K562 (cell line): ENCODE results near the gene TEX14. TPM values are rescaled to one million over a fixed set of nuclear protein-coding genes. Genes with fewer than 3 reads are reported as not detected.

Experiments
- ATAC-seq: fragments of 200-7000 bp; cut with Tn5 transposase; 3 replicates; pipeline ENCODE4 v1.9.1; 2020; ENCODE audit warnings: moderate library complexity
- BruUV-seq: library from RNA; stranded (reverse); fragments of 400-500 nt; replicated peaks from 2 replicates; lab custom pipeline; 2021; lab: Mats Ljungman, UMichigan
- CTCF ChIA-PET: fragments of 300-600 bp; formaldehyde crosslinking; extraction: SDS; loops from one replicate; lab custom pipeline; 2021; ENCODE audit warnings: low intra/inter-chr PET ratio; lab: Yijun Ruan, JAX
- POLR2A ChIA-PET: fragments of 300-600, 350-650 bp; sonication (Branson Sonifier 250); formaldehyde crosslinking; extraction: SDS; loops from one replicate; lab custom pipeline; 2021; ENCODE audit warnings: antibody characterized with exemption, inconsistent platforms; lab: Yijun Ruan, JAX
- DNase-seq, 4 experiments: peaks; one replicate each; pipeline versions ENCODE4 v3.0.0 to v3.0.0-alpha.2; 2011 to 2018; ENCODE audit warnings: low spot score in 3 of 4, mixed read lengths in 3 of 4; ENCODE audit errors: extremely low read depth in 1 of 4
- FAIRE-seq: peaks from 2 replicates; lab custom pipeline; 2011; peaks lifted over from hg19 to GRCh38; lab: Jason Lieb, UNC
- H2AFZ ChIP-seq: 2 replicates; pipeline ENCODE4 v1.6.0; 2011; ENCODE audit warnings: low read depth, low read length, control low read depth, inconsistent platforms
- H3K27ac ChIP-seq: fragments of 200-600 bp; 3 replicates; pipeline ENCODE4 v1.8.0; 2011; ENCODE audit warnings: low read depth, mild to moderate bottlenecking, control low read depth, inconsistent platforms, low read length, moderate library complexity, mixed read lengths; ENCODE audit errors: extremely low read depth
- H3K27me3 ChIP-seq, 2 experiments: fragments of 300-600 bp in 1 of 2; 2 replicates in 1 of 2; 3 replicates in 1 of 2; pipeline versions ENCODE4 v1.6.0 to v1.8.0; 2011; ENCODE audit warnings: inconsistent platforms in 2 of 2, low read length in 2 of 2, mild to moderate bottlenecking in 1 of 2, mixed read lengths in 1 of 2, moderate library complexity in 1 of 2; ENCODE audit not compliant: control insufficient read depth in 2 of 2, insufficient read depth in 2 of 2
- H3K36me3 ChIP-seq: fragments of 300-600 bp; 3 replicates; pipeline ENCODE4 v1.8.0; 2011; ENCODE audit warnings: mild to moderate bottlenecking, low read length, inconsistent platforms; ENCODE audit not compliant: control insufficient read depth, insufficient read depth
- H3K4me1 ChIP-seq, 2 experiments: fragments of 200-600 bp in 1 of 2; replicated peaks in 1 of 2; 2 replicates in 1 of 2; 3 replicates in 1 of 2; pipeline versions ENCODE4 v1.5.1 to v1.8.0; 2011; ENCODE audit warnings: inconsistent platforms in 2 of 2, low read length in 2 of 2, mild to moderate bottlenecking in 1 of 2, mixed read lengths in 1 of 2, moderate library complexity in 1 of 2; ENCODE audit not compliant: control insufficient read depth in 2 of 2, insufficient read depth in 2 of 2
- H3K4me2 ChIP-seq: 2 replicates; pipeline ENCODE4 v1.6.1; 2011; ENCODE audit warnings: low read length, control low read depth, inconsistent platforms, mixed read lengths; ENCODE audit not compliant: insufficient read depth
- H3K4me3 ChIP-seq: fragments of 200-600 bp; sonication (generic), shearing (Covaris generic); 2 replicates; pipeline ENCODE4 v1.5.1; 2016; ENCODE audit warnings: control low read depth, inconsistent platforms
- H3K79me2 ChIP-seq: fragments of 200-600 bp; 3 replicates; pipeline ENCODE4 v1.8.0; 2011; ENCODE audit warnings: low read length, inconsistent platforms; ENCODE audit not compliant: control insufficient read depth, insufficient read depth
- H3K9ac ChIP-seq, 2 experiments: 2 replicates each; pipeline versions ENCODE4 v1.6.0 to v1.6.1; 2011; ENCODE audit warnings: low read depth in 2 of 2, low read length in 2 of 2, control low read depth in 1 of 2, inconsistent platforms in 1 of 2, mild to moderate bottlenecking in 1 of 2, mixed read lengths in 1 of 2; ENCODE audit not compliant: insufficient read depth in 1 of 2
- H3K9me1 ChIP-seq: one replicate; pipeline ENCODE4 v1.6.0; 2011; ENCODE audit warnings: inconsistent platforms, mild to moderate bottlenecking, low read length, moderate library complexity; ENCODE audit not compliant: control insufficient read depth, insufficient read depth
- H3K9me3 ChIP-seq: replicated peaks from 2 replicates; pipeline ENCODE4 v1.5.1; 2011; ENCODE audit warnings: low read depth, low read length, inconsistent platforms; ENCODE audit not compliant: control insufficient read depth, insufficient read depth
- H4K20me1 ChIP-seq: replicated peaks from 2 replicates; pipeline ENCODE4 v1.6.1; 2011; ENCODE audit warnings: low read length, inconsistent platforms, mixed read lengths; ENCODE audit not compliant: control insufficient read depth, insufficient read depth
- BRCA1 ChIP-seq, 2 experiments: fragments of 450-650 bp in 1 of 2; sonication (generic) in 1 of 2; formaldehyde crosslinking in 1 of 2; IDR thresholded peaks; 2 replicates each; pipeline versions ENCODE4 v1.5.0 to v1.6.1; 2017 to 2020; ENCODE audit warnings: mild to moderate bottlenecking in 1 of 2, missing genetic modification reagents in 1 of 2
- BRF1 ChIP-seq: IDR thresholded peaks from 3 replicates; pipeline ENCODE4 v1.6.1; 2011; ENCODE audit warnings: borderline replicate concordance, mild to moderate bottlenecking; ENCODE audit not compliant: insufficient read length; ENCODE audit errors: extremely low read depth
- FUS ChIP-seq: fragments of 200-400 bp; formaldehyde crosslinking; optimal IDR thresholded peaks from 2 replicates; pipeline ENCODE3; 2017; ENCODE audit warnings: low read depth, low read length
- GTF2B ChIP-seq: IDR thresholded peaks from 2 replicates; pipeline ENCODE4 v1.6.1; 2011; ENCODE audit not compliant: insufficient read length; ENCODE audit errors: extremely low read depth
- KLF13 ChIP-seq: fragments of 450-650 bp; IDR thresholded peaks from 2 replicates; pipeline ENCODE4 v1.6.1; 2016; ENCODE audit warnings: missing genetic modification characterization, low read depth, mild to moderate bottlenecking, missing compliant biosample characterization, moderate library complexity, borderline replicate concordance
- POLR2A ChIP-seq: fragments of 450-650 bp; conservative IDR thresholded peaks from 2 replicates; pipeline ENCODE4 v1.6.1; 2016
- POU5F1 ChIP-seq: fragments of 150-350 bp; IDR thresholded peaks from 2 replicates; pipeline ENCODE4 v1.6.1; 2014; ENCODE audit warnings: borderline replicate concordance, low read length, low read depth, mild to moderate bottlenecking; ENCODE audit not compliant: partially characterized antibody
- SIX5 ChIP-seq, 2 experiments: IDR thresholded peaks; 2 replicates each; pipeline ENCODE4 v1.6.1; 2011; ENCODE audit warnings: low read length in 2 of 2, borderline replicate concordance in 1 of 2, low read depth in 1 of 2, mild to moderate bottlenecking in 1 of 2, moderate library complexity in 1 of 2; ENCODE audit not compliant: insufficient read depth in 1 of 2
- ZBTB33 ChIP-seq: sonication (generic); formaldehyde crosslinking; IDR thresholded peaks from 2 replicates; pipeline ENCODE4 v1.8.1; 2023; ENCODE audit warnings: mild to moderate bottlenecking, missing genetic modification reagents
- ZBTB7A ChIP-seq: IDR thresholded peaks from 2 replicates; pipeline ENCODE4 v1.6.1; 2011; ENCODE audit warnings: low read depth, mild to moderate bottlenecking, low read length, moderate library complexity, borderline replicate concordance; ENCODE audit not compliant: control insufficient read depth
- ZNF282 ChIP-seq: sonication (generic); formaldehyde crosslinking; IDR thresholded peaks from 2 replicates; pipeline ENCODE4 v1.8.1; 2023; ENCODE audit warnings: missing genetic modification reagents
- ZSCAN32 ChIP-seq: fragments of 450-650 bp; formaldehyde crosslinking; IDR thresholded peaks from 2 replicates; pipeline ENCODE4 v1.4.0; 2020; ENCODE audit warnings: mild to moderate bottlenecking, moderate library complexity
- WGBS: fragments of 100-300 bp; shearing (Covaris generic); methylation state at CpG from one replicate; pipeline ENCODE4 v1.1.6; 2016; ENCODE audit warnings: low coverage, mixed read lengths; ENCODE audit not compliant: insufficient coverage; ENCODE audit errors: missing lambda C conversion rate; 5-methylcytosine and 5-hydroxymethylcytosine counted together
- in situ Hi-C: fragments of 300-500 bp; cut with MboI; formaldehyde crosslinking; loops from 4 replicates; pipeline ENCODE4 v1.15.0; 2018; ENCODE audit warnings: inconsistent platforms, mixed read lengths
- intact Hi-C: fragments of 100-400 bp; cut with micrococcal nuclease; formaldehyde crosslinking; loops from 2 replicates; pipeline ENCODE4 v1.14.2; 2022
- polyA plus RNA-seq, 8 experiments: library from polyadenylated mRNA; depleted of rRNA in 4 of 8; stranded (reverse) in 5 of 8; unstranded in 3 of 8; fragments of >200 nt; fragmentation: Nextera tagmentation in 2 of 8; fragmentation: Illumina TruSeq in 1 of 8; extraction: Ambion mirVana in 2 of 8; extraction: Trizol in 1 of 8; gene quantifications; 2 replicates each; pipeline versions ENCODE4 v1.2.1 to v1.2.3, GENCODE V29; 2011 to 2014; ENCODE audit warnings: inconsistent platforms in 1 of 8, missing spikeins in 1 of 8
- total RNA-seq, 7 experiments: library from RNA; depleted of rRNA in 6 of 7; stranded (reverse); fragments of >200 nt in 6 of 7; fragmentation: Illumina TruSeq in 2 of 7; extraction: Trizol in 2 of 7; gene quantifications; 2 replicates each; pipeline versions ENCODE4 v1.2.1 to v1.2.3, GENCODE V29; 2011 to 2021; ENCODE audit warnings: low replicate concordance in 1 of 7
- TF ChIP-seq, protein P1 (sequence below): sonication (generic); formaldehyde crosslinking; IDR thresholded peaks from 2 replicates; pipeline ENCODE4 v1.8.1; 2023; ENCODE audit warnings: missing genetic modification reagents, mild to moderate bottlenecking, borderline replicate concordance

Gene TEX14
- total and polyA plus RNA-seq, 9 of the 15 experiments (the other 6 are each of a cell fraction or from before 2014, with no cell fraction given): 0.05 to 0.12 (median 0.09) TPM; not detected in 1

DNA sequence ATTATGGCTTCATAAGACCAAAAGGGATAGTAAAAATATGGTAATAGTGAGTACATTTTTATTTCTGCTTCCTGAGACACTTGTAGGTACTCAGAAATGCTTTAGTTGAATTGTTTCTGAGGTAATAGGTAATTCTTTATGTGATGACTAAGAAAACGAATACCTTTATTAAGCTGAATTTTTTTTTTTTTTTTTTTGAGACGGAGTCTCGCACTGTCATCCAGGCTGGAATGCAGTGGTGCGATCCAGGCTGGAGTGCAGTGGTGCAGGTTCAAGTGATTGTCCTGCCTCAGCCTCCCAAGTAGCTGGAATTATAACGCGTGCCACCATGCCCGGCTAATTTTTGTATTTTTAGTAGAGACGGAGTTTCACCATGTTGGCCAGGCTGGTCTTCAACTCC lies 2.5 kb upstream of the TEX14 start (continued):
- TF ChIP-seq SIX5 (IDR thresholded peaks at IDR 0.05; ENCODE audit: borderline replicate concordance in 1 of 2, insufficient read depth in 1 of 2, low read depth in 1 of 2, low read length in 2 of 2) (no peak), BRF1 (no peak), ZSCAN32 (no peak), ZNF282 (CRISPR knock-in tag) (no peak), POU5F1 (no peak), BRCA1 (IDR thresholded peaks at IDR 0.05) (no peak), BRCA1 (CRISPR knock-in tag; IDR thresholded peaks at IDR 0.05) (no peak), GTF2B (no peak)

DNA sequence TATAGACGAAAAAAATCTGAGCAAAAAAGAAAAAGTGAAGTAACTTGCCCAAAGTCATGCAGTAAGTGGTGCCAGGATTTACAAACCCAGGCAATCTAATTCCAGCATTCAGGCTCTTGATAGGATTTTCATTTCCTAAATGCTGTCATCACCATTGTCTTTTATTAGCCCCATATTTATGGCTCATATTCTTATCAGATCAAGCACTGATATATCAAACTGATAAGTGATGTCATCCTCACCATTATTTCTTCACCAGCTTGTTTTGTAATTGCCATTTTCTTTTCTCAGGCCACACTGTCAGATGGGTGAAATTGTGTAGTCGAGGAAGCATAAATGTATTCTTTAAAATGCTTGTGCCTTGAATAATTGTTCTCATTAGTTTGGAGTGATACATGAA lies 1.9 kb upstream of the TEX14 start:
- Histone ChIP-seq H3K9ac (peak overlapping the region in 1 of 2 experiments; percentile 89; a peak in 2 of 4 replicates), H3K4me1 (peaks cover 6% of the 10 kb centered on the region in 2 experiments), H3K9me1 (no peaks in the 10 kb centered on the region), H3K79me2 (peaks cover 32% of the 10 kb centered on the region), H2AFZ (0 out of 2 replicates have a peak overlapping the region, but pooled peaks have one; percentile 99), H3K27me3 (no peaks in the 10 kb centered on the region), H3K9me3 (peaks cover 3% of the 10 kb centered on the region), H3K27ac (peak overlapping the region; percentile 87; the same call in 2 of the 3 replicates), H4K20me1 (no peaks in the 10 kb centered on the region), H3K4me2 (peak overlapping the region; percentile 87), H3K4me3 (peak overlapping the region; percentile 52), H3K36me3 (peaks cover 29% of the 10 kb centered on the region)
- intact Hi-C loops (no loop called here), in situ Hi-C loops (no loop called here)
- FAIRE-seq: no peak
- ChIA-PET POLR2A (interaction anchor here (0.7 to 4.5 kb wide), 4 partner anchors 35 to 356 kb away, joined by 3 to 41 read pairs (median 7); no protein-coding TSS in a partner anchor), CTCF (no interaction called here)
- BruUV-seq: no TSS peak
- no peak for ATAC-seq
- WGBS: 16% methylated on average over 2 of the region's 2 CpGs
- DNase-seq: no peak
- TF ChIP-seq POLR2A (no peak), ZBTB33 (CRISPR knock-in tag) (no peak), KLF13 (tag) (no peak), ZBTB7A (no peak), FUS (no peak)
- TF ChIP-seq, protein P1, sequence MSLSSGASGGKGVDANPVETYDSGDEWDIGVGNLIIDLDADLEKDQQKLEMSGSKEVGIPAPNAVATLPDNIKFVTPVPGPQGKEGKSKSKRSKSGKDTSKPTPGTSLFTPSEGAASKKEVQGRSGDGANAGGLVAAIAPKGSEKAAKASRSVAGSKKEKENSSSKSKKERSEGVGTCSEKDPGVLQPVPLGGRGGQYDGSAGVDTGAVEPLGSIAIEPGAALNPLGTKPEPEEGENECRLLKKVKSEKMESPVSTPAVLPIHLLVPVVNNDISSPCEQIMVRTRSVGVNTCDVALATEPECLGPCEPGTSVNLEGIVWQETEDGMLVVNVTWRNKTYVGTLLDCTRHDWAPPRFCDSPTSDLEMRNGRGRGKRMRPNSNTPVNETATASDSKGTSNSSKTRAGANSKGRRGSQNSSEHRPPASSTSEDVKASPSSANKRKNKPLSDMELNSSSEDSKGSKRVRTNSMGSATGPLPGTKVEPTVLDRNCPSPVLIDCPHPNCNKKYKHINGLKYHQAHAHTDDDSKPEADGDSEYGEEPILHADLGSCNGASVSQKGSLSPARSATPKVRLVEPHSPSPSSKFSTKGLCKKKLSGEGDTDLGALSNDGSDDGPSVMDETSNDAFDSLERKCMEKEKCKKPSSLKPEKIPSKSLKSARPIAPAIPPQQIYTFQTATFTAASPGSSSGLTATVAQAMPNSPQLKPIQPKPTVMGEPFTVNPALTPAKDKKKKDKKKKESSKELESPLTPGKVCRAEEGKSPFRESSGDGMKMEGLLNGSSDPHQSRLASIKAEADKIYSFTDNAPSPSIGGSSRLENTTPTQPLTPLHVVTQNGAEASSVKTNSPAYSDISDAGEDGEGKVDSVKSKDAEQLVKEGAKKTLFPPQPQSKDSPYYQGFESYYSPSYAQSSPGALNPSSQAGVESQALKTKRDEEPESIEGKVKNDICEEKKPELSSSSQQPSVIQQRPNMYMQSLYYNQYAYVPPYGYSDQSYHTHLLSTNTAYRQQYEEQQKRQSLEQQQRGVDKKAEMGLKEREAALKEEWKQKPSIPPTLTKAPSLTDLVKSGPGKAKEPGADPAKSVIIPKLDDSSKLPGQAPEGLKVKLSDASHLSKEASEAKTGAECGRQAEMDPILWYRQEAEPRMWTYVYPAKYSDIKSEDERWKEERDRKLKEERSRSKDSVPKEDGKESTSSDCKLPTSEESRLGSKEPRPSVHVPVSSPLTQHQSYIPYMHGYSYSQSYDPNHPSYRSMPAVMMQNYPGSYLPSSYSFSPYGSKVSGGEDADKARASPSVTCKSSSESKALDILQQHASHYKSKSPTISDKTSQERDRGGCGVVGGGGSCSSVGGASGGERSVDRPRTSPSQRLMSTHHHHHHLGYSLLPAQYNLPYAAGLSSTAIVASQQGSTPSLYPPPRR: no peak
